ENCODE measurements around the gene LRRC8E. TPM values are rescaled to one million over a fixed set of nuclear protein-coding genes. Genes with fewer than 3 reads are reported as not detected.

LRRC8E gene
- total RNA-seq, 1 donor from 2014 or later = not detected

- TF ChIP-seq CTCF (IDR thresholded peaks at IDR 0.05; ENCODE audit: partially characterized antibody, unreplicated experiment) = no peak
- Mint-ChIP-seq H3K4me1 (ENCODE audit: low read depth, unreplicated experiment) (no peaks in the 10 kb centered on the region), H3K27me3 (ENCODE audit: unreplicated experiment) (peaks cover 4% of the 10 kb centered on the region), H3K4me3 (ENCODE audit: unreplicated experiment) (no peak overlapping the region), H3K27ac (ENCODE audit: unreplicated experiment) (no peak overlapping the region), H3K36me3 (ENCODE audit: unreplicated experiment) (no peaks in the 10 kb centered on the region), H3K9me3 (ENCODE audit: unreplicated experiment) (no peaks in the 10 kb centered on the region)
- DNase-seq = no peak
Measured at GRCh38 chr19:7897292-7897691, 9.0 kb downstream of the LRRC8E start.

- H3K4me3 Mint-ChIP-seq (ENCODE audit: unreplicated experiment) = no peak overlapping the region
Measured at GRCh38 chr19:7898967-7899366, 10.7 kb downstream of the LRRC8E start.

GRCh38 chr19:7899751-7900378 is 11.6 kb downstream of the LRRC8E start:
- TF ChIP-seq CTCF (IDR thresholded peaks at IDR 0.05; ENCODE audit: partially characterized antibody, unreplicated experiment) = no peak
- H3K4me3 Mint-ChIP-seq (ENCODE audit: unreplicated experiment) = no peak overlapping the region
- peaks cover 11% of the 10 kb centered on the region for H3K27me3 Mint-ChIP-seq (ENCODE audit: unreplicated experiment)
- H3K9me3 Mint-ChIP-seq (ENCODE audit: unreplicated experiment) = peaks cover 5% of the 10 kb centered on the region
- H3K36me3 Mint-ChIP-seq (ENCODE audit: unreplicated experiment) = no peaks in the 10 kb centered on the region
- H3K27ac Mint-ChIP-seq (ENCODE audit: unreplicated experiment) = no peak overlapping the region
- DNase-seq = no peak
- peaks cover 4% of the 10 kb centered on the region for H3K4me1 Mint-ChIP-seq (ENCODE audit: low read depth, unreplicated experiment)

More at GRCh38 chr19:7898967-7899366, 10.7 kb downstream of the LRRC8E start:
- peaks cover 4% of the 10 kb centered on the region for H3K9me3 Mint-ChIP-seq (ENCODE audit: unreplicated experiment)
- H3K27me3 Mint-ChIP-seq (ENCODE audit: unreplicated experiment) = peaks cover 11% of the 10 kb centered on the region
- H3K36me3 Mint-ChIP-seq (ENCODE audit: unreplicated experiment) = no peaks in the 10 kb centered on the region
- no peak for DNase-seq
- H3K27ac Mint-ChIP-seq (ENCODE audit: unreplicated experiment) = no peak overlapping the region
- peaks cover 2% of the 10 kb centered on the region for H3K4me1 Mint-ChIP-seq (ENCODE audit: low read depth, unreplicated experiment)
- TF ChIP-seq CTCF (IDR thresholded peaks at IDR 0.05; ENCODE audit: partially characterized antibody, unreplicated experiment) = no peak

- H3K4me3 Mint-ChIP-seq (ENCODE audit: unreplicated experiment) = no peak overlapping the region
- TF ChIP-seq CTCF (IDR thresholded peaks at IDR 0.05; ENCODE audit: partially characterized antibody, unreplicated experiment) = no peak
- H3K36me3 Mint-ChIP-seq (ENCODE audit: unreplicated experiment) = no peaks in the 10 kb centered on the region
- DNase-seq = no peak
- H3K27me3 Mint-ChIP-seq (ENCODE audit: unreplicated experiment) = peaks cover 11% of the 10 kb centered on the region
- H3K9me3 Mint-ChIP-seq (ENCODE audit: unreplicated experiment) = peaks cover 8% of the 10 kb centered on the region
- H3K27ac Mint-ChIP-seq (ENCODE audit: unreplicated experiment) = no peak overlapping the region
- H3K4me1 Mint-ChIP-seq (ENCODE audit: low read depth, unreplicated experiment) = peaks cover 7% of the 10 kb centered on the region
Measured at GRCh38 chr19:7900401-7900870, 12.1 kb downstream of the LRRC8E start.

GRCh38 chr19:7900931-7901330 is 12.6 kb downstream of the LRRC8E start:
- Mint-ChIP-seq H3K36me3 (ENCODE audit: unreplicated experiment) (no peaks in the 10 kb centered on the region), H3K27ac (ENCODE audit: unreplicated experiment) (no peak overlapping the region), H3K4me1 (ENCODE audit: low read depth, unreplicated experiment) (peaks cover 10% of the 10 kb centered on the region)

More at GRCh38 chr19:7900931-7901330, 12.6 kb downstream of the LRRC8E start:
- Mint-ChIP-seq H3K27me3 (ENCODE audit: unreplicated experiment) (peaks cover 12% of the 10 kb centered on the region), H3K9me3 (ENCODE audit: unreplicated experiment) (peaks cover 10% of the 10 kb centered on the region), H3K4me3 (ENCODE audit: unreplicated experiment) (no peak overlapping the region)
- TF ChIP-seq CTCF (IDR thresholded peaks at IDR 0.05; ENCODE audit: partially characterized antibody, unreplicated experiment) = no peak
- no peak for DNase-seq
